D721Med (cell line): ENCODE data around the gene HNRNPUL2.

Experiments used
- DNase-seq: peaks from one replicate; pipeline ENCODE4 v3.0.0; 2011; ENCODE audit warnings: low spot score; ENCODE audit not compliant: insufficient read length
- FAIRE-seq: peaks from 2 replicates; lab custom pipeline; 2011; peaks lifted over from hg19 to GRCh38; lab: Jason Lieb, UNC
- CTCF ChIP-seq: IDR thresholded peaks from 2 replicates; pipeline ENCODE4 v1.5.1; 2012; ENCODE audit warnings: mild to moderate bottlenecking, control low read depth; ENCODE audit not compliant: insufficient read depth; ENCODE audit errors: missing control alignments

HNRNPUL2 gene

DNA sequence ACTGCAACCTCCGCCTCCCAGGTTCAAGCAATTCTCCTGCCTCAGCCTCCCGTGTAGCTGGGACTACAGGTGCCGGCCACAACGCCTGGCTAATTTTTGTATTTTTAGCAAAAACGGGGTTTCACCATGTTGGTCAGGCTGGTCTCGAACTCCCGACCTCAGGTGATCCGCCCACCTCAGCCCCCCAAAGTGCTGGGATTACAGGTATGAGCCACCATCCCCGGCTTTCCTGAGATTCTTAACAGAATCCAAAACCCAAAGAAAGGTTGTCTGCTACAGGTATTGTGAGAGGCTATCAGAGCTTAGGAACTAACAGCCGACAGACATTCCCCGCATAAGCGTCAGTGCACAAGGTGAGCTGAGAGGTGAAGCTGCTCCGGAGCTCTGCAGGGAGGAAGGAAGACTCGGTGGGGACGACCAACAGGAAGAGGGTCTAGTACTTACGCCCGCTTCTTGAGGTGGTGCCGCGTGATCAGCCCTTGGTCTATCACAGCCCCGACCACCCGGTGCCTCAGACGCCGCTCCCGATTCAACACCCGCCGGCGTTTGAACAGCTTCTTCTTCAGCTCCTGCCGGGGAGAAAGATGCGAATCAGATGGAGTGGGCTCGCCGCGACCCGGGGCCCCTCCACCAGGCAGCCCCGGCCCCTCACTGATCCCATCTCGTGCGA is 62.7 kb downstream of the HNRNPUL2 start:
- DNase-seq (no peak), FAIRE-seq (no peak)

More for the DNA sequence above, 62.7 kb downstream of the HNRNPUL2 start:
- TF ChIP-seq CTCF: no peak
